ENCODE results near the gene KIRREL1.

KIRREL1 gene

GRCh38 chr1:158054721-158055120 is 61.3 kb downstream of the KIRREL1 start:
- H3K36me3 ChIP-seq (ENCODE audit: insufficient read depth, low read length), result no peaks in the 10 kb centered on the region
- H3K4me3 ChIP-seq (ENCODE audit: low read length), result no peak overlapping the region
- H3K27me3 ChIP-seq (ENCODE audit: insufficient read depth, low read length), result no peaks in the 10 kb centered on the region
- peaks cover 11% of the 10 kb centered on the region for H3K4me1 ChIP-seq (ENCODE audit: insufficient read depth, low read length)
- no peak overlapping the region for H2AFZ ChIP-seq (ENCODE audit: low read depth, low read length)
- no peaks in the 10 kb centered on the region for H3K9me3 ChIP-seq (ENCODE audit: low read length)

GRCh38 chr1:158055854-158056253 is 62.4 kb downstream of the KIRREL1 start:
- H3K4me3 ChIP-seq (ENCODE audit: low read length), result no peak overlapping the region
- H3K36me3 ChIP-seq (ENCODE audit: insufficient read depth, low read length), result no peaks in the 10 kb centered on the region
- H3K9me3 ChIP-seq (ENCODE audit: low read length), result no peaks in the 10 kb centered on the region
- H2AFZ ChIP-seq (ENCODE audit: low read depth, low read length), result no peak overlapping the region
- no peaks in the 10 kb centered on the region for H3K27me3 ChIP-seq (ENCODE audit: insufficient read depth, low read length)
- H3K4me1 ChIP-seq (ENCODE audit: insufficient read depth, low read length), result peaks cover 18% of the 10 kb centered on the region

GRCh38 chr1:158056498-158056897 is 63.1 kb downstream of the KIRREL1 start:
- H3K4me3 ChIP-seq (ENCODE audit: low read length), result no peak overlapping the region
- peaks cover 18% of the 10 kb centered on the region for H3K4me1 ChIP-seq (ENCODE audit: insufficient read depth, low read length)
- H3K36me3 ChIP-seq (ENCODE audit: insufficient read depth, low read length), result no peaks in the 10 kb centered on the region
- no peak overlapping the region for H2AFZ ChIP-seq (ENCODE audit: low read depth, low read length)
- H3K27me3 ChIP-seq (ENCODE audit: insufficient read depth, low read length), result no peaks in the 10 kb centered on the region
- no peaks in the 10 kb centered on the region for H3K9me3 ChIP-seq (ENCODE audit: low read length)

GRCh38 chr1:158058237-158058985 is 65.0 kb downstream of the KIRREL1 start:
- H3K9me3 ChIP-seq (ENCODE audit: low read length), result no peaks in the 10 kb centered on the region
- H3K4me3 ChIP-seq (ENCODE audit: low read length), result no peak overlapping the region
- no peaks in the 10 kb centered on the region for H3K36me3 ChIP-seq (ENCODE audit: insufficient read depth, low read length)
- no peaks in the 10 kb centered on the region for H3K27me3 ChIP-seq (ENCODE audit: insufficient read depth, low read length)
- no peak overlapping the region for H2AFZ ChIP-seq (ENCODE audit: low read depth, low read length)
- peaks cover 18% of the 10 kb centered on the region for H3K4me1 ChIP-seq (ENCODE audit: insufficient read depth, low read length)

GRCh38 chr1:158059984-158060383 is 66.5 kb downstream of the KIRREL1 start:
- peaks cover 18% of the 10 kb centered on the region for H3K4me1 ChIP-seq (ENCODE audit: insufficient read depth, low read length)

GRCh38 chr1:158062174-158062573 is 68.7 kb downstream of the KIRREL1 start:
- H3K9me3 ChIP-seq (ENCODE audit: low read length), result no peaks in the 10 kb centered on the region
- peaks cover 18% of the 10 kb centered on the region for H3K4me1 ChIP-seq (ENCODE audit: insufficient read depth, low read length)
- no peak overlapping the region for H3K4me3 ChIP-seq (ENCODE audit: low read length)
- no peak overlapping the region for H2AFZ ChIP-seq (ENCODE audit: low read depth, low read length)
- no peaks in the 10 kb centered on the region for H3K27me3 ChIP-seq (ENCODE audit: insufficient read depth, low read length)
- H3K36me3 ChIP-seq (ENCODE audit: insufficient read depth, low read length), result no peaks in the 10 kb centered on the region

More at GRCh38 chr1:158059984-158060383, 66.5 kb downstream of the KIRREL1 start:
- H2AFZ ChIP-seq (ENCODE audit: low read depth, low read length), result no peak overlapping the region
- no peaks in the 10 kb centered on the region for H3K36me3 ChIP-seq (ENCODE audit: insufficient read depth, low read length)
- H3K27me3 ChIP-seq (ENCODE audit: insufficient read depth, low read length), result no peaks in the 10 kb centered on the region
- H3K9me3 ChIP-seq (ENCODE audit: low read length), result no peaks in the 10 kb centered on the region
- no peak overlapping the region for H3K4me3 ChIP-seq (ENCODE audit: low read length)

- H3K4me1 ChIP-seq (ENCODE audit: insufficient read depth, low read length), result peaks cover 2% of the 10 kb centered on the region
- H2AFZ ChIP-seq (ENCODE audit: low read depth, low read length), result no peak overlapping the region
- H3K27me3 ChIP-seq (ENCODE audit: insufficient read depth, low read length), result no peaks in the 10 kb centered on the region
- no peaks in the 10 kb centered on the region for H3K9me3 ChIP-seq (ENCODE audit: low read length)
- H3K36me3 ChIP-seq (ENCODE audit: insufficient read depth, low read length), result no peaks in the 10 kb centered on the region
- no peak overlapping the region for H3K4me3 ChIP-seq (ENCODE audit: low read length)
Measured at GRCh38 chr1:158067662-158068061, 74.2 kb downstream of the KIRREL1 start.

GRCh38 chr1:158068918-158069317 is 75.5 kb downstream of the KIRREL1 start:
- no peak overlapping the region for H3K4me3 ChIP-seq (ENCODE audit: low read length)
- no peaks in the 10 kb centered on the region for H3K27me3 ChIP-seq (ENCODE audit: insufficient read depth, low read length)
- H3K9me3 ChIP-seq (ENCODE audit: low read length), result no peaks in the 10 kb centered on the region
- H3K4me1 ChIP-seq (ENCODE audit: insufficient read depth, low read length), result peaks cover 2% of the 10 kb centered on the region
- H3K36me3 ChIP-seq (ENCODE audit: insufficient read depth, low read length), result no peaks in the 10 kb centered on the region
- no peak overlapping the region for H2AFZ ChIP-seq (ENCODE audit: low read depth, low read length)

- Histone ChIP-seq H3K4me1 (ENCODE audit: insufficient read depth, low read length) (peaks cover 2% of the 10 kb centered on the region), H3K9me3 (ENCODE audit: low read length) (no peaks in the 10 kb centered on the region), H2AFZ (ENCODE audit: low read depth, low read length) (no peak overlapping the region), H3K27me3 (ENCODE audit: insufficient read depth, low read length) (no peaks in the 10 kb centered on the region), H3K4me3 (ENCODE audit: low read length) (no peak overlapping the region), H3K36me3 (ENCODE audit: insufficient read depth, low read length) (no peaks in the 10 kb centered on the region)
Measured at GRCh38 chr1:158071138-158071537, 77.7 kb downstream of the KIRREL1 start.

GRCh38 chr1:158075078-158075477 is 81.6 kb downstream of the KIRREL1 start:
- no peak overlapping the region for H3K4me3 ChIP-seq (ENCODE audit: low read length)
- H3K36me3 ChIP-seq (ENCODE audit: insufficient read depth, low read length), result peaks cover 8% of the 10 kb centered on the region
- no peaks in the 10 kb centered on the region for H3K9me3 ChIP-seq (ENCODE audit: low read length)
- no peaks in the 10 kb centered on the region for H3K27me3 ChIP-seq (ENCODE audit: insufficient read depth, low read length)
- peaks cover 2% of the 10 kb centered on the region for H3K4me1 ChIP-seq (ENCODE audit: insufficient read depth, low read length)
- H2AFZ ChIP-seq (ENCODE audit: low read depth, low read length), result no peak overlapping the region

GRCh38 chr1:158076441-158076840 is 83.0 kb downstream of the KIRREL1 start:
- Histone ChIP-seq H3K4me1 (ENCODE audit: insufficient read depth, low read length) (no peaks in the 10 kb centered on the region), H3K36me3 (ENCODE audit: insufficient read depth, low read length) (peaks cover 15% of the 10 kb centered on the region), H3K4me3 (ENCODE audit: low read length) (no peak overlapping the region), H2AFZ (ENCODE audit: low read depth, low read length) (no peak overlapping the region), H3K27me3 (ENCODE audit: insufficient read depth, low read length) (no peaks in the 10 kb centered on the region), H3K9me3 (ENCODE audit: low read length) (no peaks in the 10 kb centered on the region)

GRCh38 chr1:158077411-158078256 is 84.2 kb downstream of the KIRREL1 start:
- H3K4me1 ChIP-seq (ENCODE audit: insufficient read depth, low read length), result no peaks in the 10 kb centered on the region
- no peak overlapping the region for H3K4me3 ChIP-seq (ENCODE audit: low read length)
- H3K36me3 ChIP-seq (ENCODE audit: insufficient read depth, low read length), result peaks cover 22% of the 10 kb centered on the region

GRCh38 chr1:158078569-158079080 is 85.2 kb downstream of the KIRREL1 start:
- Histone ChIP-seq H3K4me3 (ENCODE audit: low read length) (no peak overlapping the region), H3K27me3 (ENCODE audit: insufficient read depth, low read length) (no peaks in the 10 kb centered on the region), H3K36me3 (ENCODE audit: insufficient read depth, low read length) (peaks cover 22% of the 10 kb centered on the region), H2AFZ (ENCODE audit: low read depth, low read length) (no peak overlapping the region), H3K9me3 (ENCODE audit: low read length) (no peaks in the 10 kb centered on the region), H3K4me1 (ENCODE audit: insufficient read depth, low read length) (no peaks in the 10 kb centered on the region)

More at GRCh38 chr1:158077411-158078256, 84.2 kb downstream of the KIRREL1 start:
- Histone ChIP-seq H3K27me3 (ENCODE audit: insufficient read depth, low read length) (no peaks in the 10 kb centered on the region), H3K9me3 (ENCODE audit: low read length) (no peaks in the 10 kb centered on the region), H2AFZ (ENCODE audit: low read depth, low read length) (no peak overlapping the region)
